Coronary artery (tissue), 2 donors: ENCODE data around the gene PAPPA2.

ENCODE experiments used
- DNase-seq: peaks from one replicate; pipeline ENCODE4 v3.0.0-alpha.2; 2017; ENCODE audit warnings: low spot score
- H3K27ac ChIP-seq, 2 donors: fragments of 200-600 bp; sonication (generic); one replicate each; pipeline ENCODE4 v1.5.1; 2016 to 2019
- H3K4me3 ChIP-seq: fragments of 200-600 bp; sonication (generic); 2 replicates; pipeline ENCODE4 v1.5.1; 2016; ENCODE audit warnings: mild to moderate bottlenecking, moderate library complexity
- CTCF ChIP-seq: fragments of 200-600 bp; sonication (generic); IDR thresholded peaks from one replicate; pipeline ENCODE4 v1.5.1; 2019; ENCODE audit warnings: antibody characterized with exemption

PAPPA2 gene

DNA sequence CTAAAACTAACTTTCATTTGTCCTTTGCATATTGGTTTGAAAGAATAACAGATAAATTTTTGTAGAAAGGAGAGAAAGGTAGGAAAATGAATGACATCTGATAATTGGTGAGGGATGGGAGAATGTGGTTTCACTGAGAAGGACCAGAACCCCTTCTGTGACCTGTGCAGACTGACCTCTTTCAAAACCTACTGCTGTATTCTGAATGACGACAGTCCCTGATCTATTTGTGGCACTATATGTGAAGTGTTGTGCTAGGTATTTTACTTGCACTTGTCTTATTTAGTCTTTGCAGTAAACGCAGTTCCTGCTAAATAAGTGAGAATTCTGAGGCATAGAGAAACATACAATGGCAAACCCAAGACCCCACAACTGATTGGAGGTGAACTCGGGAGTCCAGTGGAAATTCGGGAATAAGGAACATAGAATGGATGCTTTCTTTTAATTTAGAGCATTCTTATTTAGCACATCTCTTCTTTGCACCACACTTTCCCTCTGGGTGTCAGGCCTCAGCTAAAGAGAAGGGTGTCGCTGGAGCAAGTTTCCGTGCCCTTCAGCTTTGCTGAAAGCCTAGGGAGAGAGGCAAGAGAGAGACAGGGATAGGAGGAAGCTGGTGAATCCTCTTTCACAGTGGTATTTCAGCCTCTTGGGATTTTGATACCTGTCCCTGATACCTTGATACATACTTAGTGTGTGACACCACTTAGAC is 230.2 kb downstream of the PAPPA2 start:
- no peak for DNase-seq
- H3K4me3 ChIP-seq, result no peak overlapping the region
- no peak for TF ChIP-seq CTCF
- no peak overlapping the region for H3K27ac ChIP-seq

- Histone ChIP-seq H3K27ac (no peak overlapping the region), H3K4me3 (no peak overlapping the region)
- no peak for TF ChIP-seq CTCF
- DNase-seq, result no peak
Measured at GRCh38 chr1:176693697-176694329, 230.8 kb downstream of the PAPPA2 start.

DNA sequence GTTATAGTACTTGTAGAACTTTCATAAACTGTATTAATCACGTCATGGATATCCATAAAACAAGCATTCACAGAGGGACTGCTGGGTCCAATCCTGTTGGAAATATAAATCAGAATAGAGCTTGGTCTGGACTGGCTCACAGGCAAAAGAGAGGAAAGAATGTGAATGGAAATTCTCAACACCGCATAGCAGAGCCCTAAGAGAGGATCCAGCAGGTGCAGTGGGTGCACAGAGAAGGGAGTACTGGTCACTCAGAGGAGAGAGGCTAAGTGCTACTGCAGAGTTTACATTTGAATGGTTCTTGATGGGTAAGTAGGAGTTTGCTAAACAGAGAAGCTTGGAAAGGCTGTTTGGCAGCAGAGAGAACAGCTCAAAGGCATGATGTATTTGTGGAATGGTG is 231.7 kb downstream of the PAPPA2 start:
- Histone ChIP-seq H3K27ac (no peak overlapping the region), H3K4me3 (no peak overlapping the region)
- TF ChIP-seq CTCF, result no peak
- no peak for DNase-seq

- TF ChIP-seq CTCF, result no peak
- H3K27ac ChIP-seq, result no peak overlapping the region
- DNase-seq, result no peak
Measured at GRCh38 chr1:176696109-176696508, 233.1 kb downstream of the PAPPA2 start.

DNA sequence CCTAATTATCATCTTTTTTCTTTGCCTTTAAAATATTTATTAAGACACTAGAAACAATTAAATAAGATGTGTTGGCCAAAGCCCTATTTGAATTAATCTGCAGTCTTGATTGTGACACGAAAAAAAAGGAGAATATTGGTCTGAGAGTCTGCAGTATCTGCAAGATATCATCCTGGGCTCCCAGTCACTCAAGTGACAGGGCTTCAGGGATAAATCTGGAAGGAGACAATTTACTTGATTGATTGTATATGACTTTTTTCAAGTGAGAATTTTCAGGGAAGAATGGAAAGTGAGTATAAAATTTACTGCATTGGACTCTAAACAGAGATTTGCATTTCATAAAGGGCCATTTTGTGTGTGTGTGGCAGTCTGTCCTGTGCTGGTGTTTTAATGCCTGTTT is 233.7 kb downstream of the PAPPA2 start:
- H3K27ac ChIP-seq, result no peak overlapping the region
- H3K4me3 ChIP-seq, result no peak overlapping the region
- no peak for TF ChIP-seq CTCF
- no peak for DNase-seq

More at GRCh38 chr1:176696109-176696508, 233.1 kb downstream of the PAPPA2 start:
- H3K4me3 ChIP-seq, result no peak overlapping the region

DNA sequence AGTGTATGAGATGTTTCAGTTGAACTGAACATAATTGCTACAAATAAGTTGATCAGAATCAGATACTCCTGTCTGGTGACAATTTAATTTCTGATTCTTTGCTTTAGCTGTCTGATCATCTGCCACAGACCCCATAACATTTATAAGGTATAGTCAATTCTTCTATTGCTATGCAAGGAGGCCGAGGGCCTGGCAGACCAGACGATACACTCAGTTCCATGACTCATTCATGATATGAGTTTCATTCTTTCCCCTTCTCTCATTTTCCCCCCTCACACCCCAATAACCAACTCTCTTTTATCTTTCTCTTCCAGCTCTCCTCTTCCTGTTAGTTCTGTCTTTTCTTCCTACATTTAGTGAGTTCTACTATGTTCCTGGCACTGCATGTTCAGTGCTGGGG is 236.8 kb downstream of the PAPPA2 start:
- Histone ChIP-seq H3K4me3 (no peak overlapping the region), H3K27ac (no peak overlapping the region)
- no peak for TF ChIP-seq CTCF
- no peak for DNase-seq
